ENCODE results near the gene OGN. TPM values are rescaled to one million over a fixed set of nuclear protein-coding genes. Genes with fewer than 3 reads are reported as not detected.

OGN gene
- not detected in 2 replicates for total RNA-seq (2016; rRNA removed; fragmentation: Illumina TruSeq; extraction: Trizol)
- total RNA-seq (2016; cell fraction: cytosol; rRNA removed; fragmentation: Illumina TruSeq; extraction: Trizol; ENCODE audit: low read depth), result not detected in 2 replicates
- not detected in 2 replicates for total RNA-seq (2016; cell fraction: insoluble cytoplasmic fraction; rRNA removed; fragmentation: Illumina TruSeq; extraction: Trizol)
- total RNA-seq (2016; cell fraction: membrane; rRNA removed; fragmentation: Illumina TruSeq; extraction: Trizol), result not detected in 2 replicates
- not detected in 2 replicates for total RNA-seq (2016; cell fraction: nucleus; rRNA removed; fragmentation: Illumina TruSeq; extraction: Trizol)
- polyA plus RNA-seq (2011; rRNA removed), result not detected in 2 replicates
- not detected in 2 replicates for polyA plus RNA-seq (2011; cell fraction: cytosol; rRNA removed)
- not detected in 2 replicates for polyA plus RNA-seq (2011; cell fraction: nucleus; rRNA removed)
- not detected in 2 replicates for polyA plus RNA-seq (2012)
- not detected in 2 replicates for polyA plus RNA-seq (2016; cell fraction: cytosol; fragmentation: Illumina TruSeq; extraction: Trizol; ENCODE audit: low read depth)
- polyA plus RNA-seq (2016; cell fraction: insoluble cytoplasmic fraction; fragmentation: Illumina TruSeq; extraction: Trizol; ENCODE audit: low read depth), result not detected in 2 replicates
- not detected in 2 replicates for polyA plus RNA-seq (2016; cell fraction: membrane; fragmentation: Illumina TruSeq; extraction: Trizol; ENCODE audit: low read depth)
- polyA plus RNA-seq (2016; cell fraction: nucleus; fragmentation: Illumina TruSeq; extraction: Trizol; ENCODE audit: insufficient read depth, low read depth), result not detected in 2 replicates
- not detected in 2 replicates for polyA minus RNA-seq (2011; rRNA and poly(A)+ RNA removed; ENCODE audit: low replicate concordance)
- polyA minus RNA-seq (2011; cell fraction: cytosol; rRNA and poly(A)+ RNA removed), result not detected in 2 replicates
- not detected in 2 replicates for polyA minus RNA-seq (2011; cell fraction: nucleus; rRNA and poly(A)+ RNA removed)
- Bru-seq, nascent RNA, result not detected
- percentile 5 among the genes with signal in this experiment for BruChase-seq, experiment 1, labeled RNA remaining after a 6-hour chase
- BruChase-seq, experiment 2, labeled RNA remaining after a 2-hour chase, result not detected
- long read RNA-seq, experiment 1, result 0 reads
- long read RNA-seq, experiment 2, result 0 reads

GRCh38 chr9:92404042-92404836, at the start of gene OGN:
Gene OGN (minus strand): TSS chr9:92404578. CDS start chr9:92403407, 1,171 bp downstream.
- Histone ChIP-seq H3K27me3 (ENCODE audit: control insufficient read depth in 1 of 2, insufficient read depth in 2 of 2, low read length in 2 of 2) (no peaks in the 10 kb centered on the region), H3K9me3 (ENCODE audit: low read length) (no peaks in the 10 kb centered on the region), H2AFZ (ENCODE audit: low read length) (no peak within 1 kb of the TSS), H3K79me2 (ENCODE audit: insufficient read depth, low read length) (no peaks in the 10 kb centered on the region), H3K4me3 (replicated peaks in 1 of 3; ENCODE audit: insufficient read depth in 1 of 3, low read depth in 2 of 3, low read length in 3 of 3) (no peak within 1 kb of the TSS), H4K20me1 (ENCODE audit: insufficient read depth, low read length) (no peaks in the 10 kb centered on the region), H3K4me1 (ENCODE audit: insufficient read depth, low read length) (no peaks in the 10 kb centered on the region), H3K4me2 (ENCODE audit: low read depth, low read length) (no peak within 1 kb of the TSS), H3K27ac (ENCODE audit: extremely low read length, insufficient read depth, low read length) (no peak within 1 kb of the TSS), H3K36me3 (replicated peaks in 1 of 2; ENCODE audit: control insufficient read depth in 1 of 2, insufficient read depth in 2 of 2, low read length in 2 of 2) (no peaks in the 10 kb centered on the region), H3K9ac (ENCODE audit: insufficient read depth, low read depth, low read length) (no peak within 1 kb of the TSS)
- intact Hi-C loops (cut with micrococcal nuclease; ENCODE audit: unreplicated experiment), result no loop called here
- ChIA-PET POLR2A (no interaction called here), CTCF (ENCODE audit: low intra/inter-chr PET ratio, low total read pairs) (no interaction called here)
- FAIRE-seq (no peak), ATAC-seq (no peak), DNase-seq (ENCODE audit: low spot score) (no peak)
- in situ Hi-C loops (cut with HindIII; ENCODE audit: extremely low pct_ligation_motif_present, low pct_unique_long_range_greater_than_20kb), result no loop called here
- no TSS peak for BruUV-seq (replicated peaks)
- peak; percentile 48 to 56; a peak in 3 of 4 replicates for TF ChIP-seq MAFK (conservative IDR thresholded peaks at IDR 0.05 in 1 of 2, IDR thresholded peaks at IDR 0.05 in 1 of 2; ENCODE audit: low read length in 2 of 2)
- no peak for TF ChIP-seq ZNF17 (CRISPR knock-in tag; IDR thresholded peaks at IDR 0.05)
- TF ChIP-seq MAFF (IDR thresholded peaks at IDR 0.05; ENCODE audit: low read depth, low read length), result peak; percentile 18; the same call in 1 of the 2 replicates
- 95% methylated on average over 5 of the region's 5 CpGs for WGBS (ENCODE audit: low lambda C conversion rate)

Data from HepG2 (cell line).